Panc1 (cell line): Measurements from ENCODE around the gene CCL13.

ENCODE experiments used
- CTCF ChIP-seq: fragments of 450-650 bp; IDR thresholded peaks from 2 replicates; pipeline ENCODE4 v1.5.1; 2017; ENCODE audit warnings: mild to moderate bottlenecking
- POLR2AphosphoS5 ChIP-seq: IDR thresholded peaks from 2 replicates; pipeline ENCODE4 v1.6.1; 2012; ENCODE audit warnings: mild to moderate bottlenecking, low read depth, low read length, moderate library complexity
- TCF7L2 ChIP-seq: IDR thresholded peaks from 2 replicates; pipeline ENCODE4 v1.6.1; 2011; ENCODE audit warnings: mild to moderate bottlenecking, low read depth, low read length, inconsistent platforms
- TF ChIP-seq, protein P1 (sequence below), 2 experiments: IDR thresholded peaks; 2 replicates each; pipeline ENCODE4 v1.6.1; 2011 to 2012; ENCODE audit warnings: low read depth in 2 of 2, control low read depth in 1 of 2, low read length in 1 of 2, mild to moderate bottlenecking in 1 of 2, moderate library complexity in 1 of 2; ENCODE audit not compliant: insufficient read depth in 1 of 2

DNA sequence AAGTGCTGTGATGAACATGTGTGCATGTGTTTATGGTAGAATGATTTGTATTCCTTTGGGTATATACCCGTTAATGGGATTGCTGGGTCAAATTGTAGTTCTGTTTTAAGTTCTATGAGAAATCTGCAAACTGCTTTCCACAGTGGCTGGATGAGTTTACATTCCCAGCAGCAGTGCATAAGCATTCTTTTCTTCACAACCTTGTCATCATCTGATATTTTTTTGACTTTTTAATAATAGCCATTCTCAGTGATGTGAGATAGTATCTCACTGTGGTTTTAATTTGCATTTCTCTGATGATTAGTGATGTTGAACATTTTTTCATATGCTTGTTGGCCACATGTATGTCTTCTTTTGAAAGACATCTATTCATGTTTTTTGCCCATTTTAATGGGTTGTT, 18.6 kb upstream of the CCL13 start:
- TF ChIP-seq CTCF (no peak), POLR2AphosphoS5 (no peak), TCF7L2 (no peak)
- TF ChIP-seq, protein P1, sequence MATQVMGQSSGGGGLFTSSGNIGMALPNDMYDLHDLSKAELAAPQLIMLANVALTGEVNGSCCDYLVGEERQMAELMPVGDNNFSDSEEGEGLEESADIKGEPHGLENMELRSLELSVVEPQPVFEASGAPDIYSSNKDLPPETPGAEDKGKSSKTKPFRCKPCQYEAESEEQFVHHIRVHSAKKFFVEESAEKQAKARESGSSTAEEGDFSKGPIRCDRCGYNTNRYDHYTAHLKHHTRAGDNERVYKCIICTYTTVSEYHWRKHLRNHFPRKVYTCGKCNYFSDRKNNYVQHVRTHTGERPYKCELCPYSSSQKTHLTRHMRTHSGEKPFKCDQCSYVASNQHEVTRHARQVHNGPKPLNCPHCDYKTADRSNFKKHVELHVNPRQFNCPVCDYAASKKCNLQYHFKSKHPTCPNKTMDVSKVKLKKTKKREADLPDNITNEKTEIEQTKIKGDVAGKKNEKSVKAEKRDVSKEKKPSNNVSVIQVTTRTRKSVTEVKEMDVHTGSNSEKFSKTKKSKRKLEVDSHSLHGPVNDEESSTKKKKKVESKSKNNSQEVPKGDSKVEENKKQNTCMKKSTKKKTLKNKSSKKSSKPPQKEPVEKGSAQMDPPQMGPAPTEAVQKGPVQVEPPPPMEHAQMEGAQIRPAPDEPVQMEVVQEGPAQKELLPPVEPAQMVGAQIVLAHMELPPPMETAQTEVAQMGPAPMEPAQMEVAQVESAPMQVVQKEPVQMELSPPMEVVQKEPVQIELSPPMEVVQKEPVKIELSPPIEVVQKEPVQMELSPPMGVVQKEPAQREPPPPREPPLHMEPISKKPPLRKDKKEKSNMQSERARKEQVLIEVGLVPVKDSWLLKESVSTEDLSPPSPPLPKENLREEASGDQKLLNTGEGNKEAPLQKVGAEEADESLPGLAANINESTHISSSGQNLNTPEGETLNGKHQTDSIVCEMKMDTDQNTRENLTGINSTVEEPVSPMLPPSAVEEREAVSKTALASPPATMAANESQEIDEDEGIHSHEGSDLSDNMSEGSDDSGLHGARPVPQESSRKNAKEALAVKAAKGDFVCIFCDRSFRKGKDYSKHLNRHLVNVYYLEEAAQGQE (IDR thresholded peaks at IDR 0.05; ENCODE audit: insufficient read depth in 1 of 2, low read depth in 2 of 2, low read length in 1 of 2) = no peak
